ENCODE measurements around the gene VPS18.

Gene VPS18

DNA sequence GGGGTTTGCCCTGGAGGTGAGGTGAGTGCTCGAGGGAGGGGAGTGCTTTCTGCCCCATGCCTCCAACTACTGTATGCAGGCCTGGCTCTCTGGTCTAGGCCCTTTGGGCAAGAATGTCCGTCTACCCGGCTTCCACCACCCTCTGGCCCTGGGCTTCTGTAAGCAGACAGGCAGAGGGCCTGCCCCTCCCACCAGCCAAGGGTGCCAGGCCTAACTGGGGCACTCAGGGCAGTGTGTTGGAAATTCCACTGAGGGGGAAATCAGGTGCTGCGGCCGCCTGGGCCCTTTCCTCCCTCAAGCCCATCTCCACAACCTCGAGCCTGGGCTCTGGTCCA is 44.3 kb downstream of the VPS18 start:
- DNase-seq = no peak

GRCh38 chr15:40940296-40940801 is 46.1 kb downstream of the VPS18 start:
- DNase-seq = no peak

DNA sequence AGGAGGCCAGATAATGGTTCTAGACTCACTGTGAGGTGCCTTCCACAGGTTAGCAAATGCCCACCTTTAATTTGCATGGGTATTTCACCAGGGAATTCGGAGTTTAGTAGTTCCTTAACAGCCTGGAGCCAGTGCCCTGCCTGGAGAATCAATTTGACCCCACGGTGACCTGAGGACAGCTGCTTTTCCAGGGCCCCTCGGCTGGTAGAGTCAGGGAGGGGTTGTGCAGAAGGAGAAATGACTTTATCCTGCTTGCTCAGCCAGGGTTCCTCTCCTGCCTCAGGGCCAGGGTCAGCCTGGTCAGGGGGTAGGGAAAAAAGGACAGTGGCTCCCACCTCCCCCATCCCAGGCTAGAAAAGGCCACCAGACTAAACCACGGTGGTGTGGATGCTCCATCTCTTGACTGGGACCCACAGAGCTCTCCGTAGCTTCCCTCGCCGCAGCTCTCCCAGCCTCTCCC is 46.8 kb downstream of the VPS18 start:
- no peak for DNase-seq

GRCh38 chr15:40941528-40942336 is 47.5 kb downstream of the VPS18 start:
- peak; percentile 73 for DNase-seq

DNA sequence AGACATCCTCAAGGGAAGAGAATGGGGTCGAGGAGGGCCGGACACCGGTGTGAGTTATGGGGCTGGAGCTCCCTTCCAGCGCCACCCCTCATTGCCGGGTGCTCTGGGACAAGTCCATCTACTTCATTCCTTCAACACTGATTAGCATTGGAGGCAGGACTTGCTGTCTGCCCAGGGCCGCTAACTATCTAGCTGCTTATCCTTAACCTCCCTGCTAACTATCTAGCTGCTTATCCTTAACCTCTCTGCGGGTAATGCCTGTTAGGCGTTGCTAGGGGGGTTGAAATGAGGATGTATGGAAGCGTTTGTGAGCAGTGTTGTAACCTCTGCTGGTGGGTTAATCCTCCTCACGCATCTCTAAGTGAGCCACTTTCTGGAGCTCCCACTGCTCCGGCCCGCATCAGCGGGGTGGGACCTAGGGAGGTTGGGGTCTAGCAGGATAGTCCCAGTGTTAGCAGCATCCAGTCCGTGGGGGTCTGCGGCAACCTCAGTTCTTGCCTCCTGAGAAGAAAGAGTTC is 48.1 kb downstream of the VPS18 start:
- no peak for DNase-seq

DNA sequence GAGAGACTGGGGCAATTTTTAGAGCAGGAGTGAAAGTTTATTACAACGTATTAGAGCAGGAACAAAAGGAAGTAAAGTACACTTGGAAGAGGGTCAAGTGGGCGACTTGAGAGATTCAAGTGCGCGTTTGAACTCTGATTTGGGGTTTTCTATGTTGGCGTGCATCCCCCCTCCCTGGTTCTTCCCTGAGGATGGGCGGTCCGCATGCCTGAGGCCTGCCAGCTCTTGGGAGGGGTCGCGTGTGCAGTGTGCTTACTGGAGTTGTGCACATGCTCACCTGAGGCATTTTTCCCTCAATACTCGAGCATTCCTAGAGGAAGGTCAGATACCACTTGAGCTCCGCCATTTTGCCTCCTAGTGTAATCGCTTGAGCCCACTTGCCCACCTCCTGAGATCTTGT is 48.6 kb downstream of the VPS18 start:
- DNase-seq = no peak

GRCh38 chr15:40943764-40944365 is 49.6 kb downstream of the VPS18 start:
- DNase-seq = no peak

DNA sequence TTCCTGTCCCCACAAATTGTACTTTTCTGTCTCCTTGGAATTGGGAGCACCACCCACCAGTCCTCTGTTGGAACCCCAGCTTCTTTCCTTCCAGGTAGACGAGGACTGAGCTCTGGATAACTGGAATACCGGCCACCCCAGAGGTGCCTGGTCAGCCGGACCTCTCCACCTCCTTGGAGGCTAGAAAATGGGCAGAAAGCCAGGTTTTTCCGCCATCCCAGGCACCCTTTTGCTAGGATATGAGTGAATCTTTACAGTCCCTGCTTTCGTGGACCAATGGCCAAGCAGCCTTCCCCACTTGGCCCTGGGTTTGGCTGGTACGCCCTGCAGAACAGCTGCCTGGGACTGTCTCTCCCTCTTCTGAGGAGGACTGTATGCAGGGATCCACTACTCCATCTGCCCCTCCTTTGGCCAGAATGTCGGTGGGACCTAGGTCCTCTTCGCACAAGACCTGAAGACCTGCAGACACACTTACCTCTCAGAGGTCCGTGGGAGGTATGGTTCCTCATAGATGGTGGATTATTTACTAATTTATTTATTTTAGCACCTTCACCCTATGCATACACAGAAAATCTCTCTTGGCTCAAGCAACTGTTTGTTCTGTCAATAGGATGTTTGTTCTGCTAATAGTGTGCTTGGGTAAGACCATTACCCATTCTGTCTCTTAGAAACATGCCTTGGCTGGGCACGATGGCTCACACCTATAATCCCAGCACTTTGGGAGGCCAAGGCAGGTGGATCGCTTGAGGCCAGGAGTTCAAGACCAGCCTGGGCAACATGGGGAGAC is 50.5 kb downstream of the VPS18 start:
- DNase-seq = no peak

DNA sequence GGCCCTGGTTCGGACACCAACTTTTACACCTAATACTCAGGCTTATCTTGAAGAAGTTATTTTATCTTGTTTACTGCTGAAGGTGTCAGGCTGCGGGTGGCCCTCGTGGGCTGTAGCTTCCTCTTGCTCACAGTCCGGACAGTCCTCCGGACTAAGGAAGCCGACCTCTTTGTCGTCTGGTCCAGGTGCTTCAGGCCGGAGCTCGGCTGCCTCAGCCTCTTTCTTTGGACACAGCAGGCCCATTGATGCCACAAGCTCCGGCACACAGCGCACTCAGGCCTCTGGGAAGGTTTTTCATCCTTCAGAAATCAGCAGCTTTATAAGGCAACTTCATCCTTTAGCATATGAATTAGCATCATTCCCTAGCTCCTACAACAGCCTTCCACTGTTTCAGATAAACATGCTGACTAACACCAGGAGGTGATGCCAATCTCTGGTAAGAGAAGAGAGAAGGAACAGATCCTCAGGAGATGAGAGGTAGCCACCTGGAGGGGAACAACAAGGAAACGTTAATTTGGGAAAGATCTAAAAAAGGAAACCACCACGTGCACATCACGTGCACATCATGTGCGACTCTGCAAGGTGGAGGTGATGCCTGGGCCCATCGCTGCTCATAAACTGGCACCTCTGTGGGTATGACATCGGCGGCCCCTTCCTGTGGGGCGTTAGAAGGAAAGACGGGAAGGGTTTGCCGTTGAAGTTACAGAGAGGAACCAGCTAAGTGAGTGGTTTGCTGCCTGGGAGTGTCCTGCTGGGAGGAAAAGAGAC is 54.6 kb downstream of the VPS18 start:
- no peak for DNase-seq

GRCh38 chr15:40949756-40950207 is 55.5 kb downstream of the VPS18 start:
- no peak for DNase-seq

- no peak for DNase-seq
These were observed 57.5 kb downstream of the VPS18 start for GRCh38 chr15:40951764-40952163.

GRCh38 chr15:40952301-40952900 is 58.2 kb downstream of the VPS18 start:
- DNase-seq = no peak

DNA sequence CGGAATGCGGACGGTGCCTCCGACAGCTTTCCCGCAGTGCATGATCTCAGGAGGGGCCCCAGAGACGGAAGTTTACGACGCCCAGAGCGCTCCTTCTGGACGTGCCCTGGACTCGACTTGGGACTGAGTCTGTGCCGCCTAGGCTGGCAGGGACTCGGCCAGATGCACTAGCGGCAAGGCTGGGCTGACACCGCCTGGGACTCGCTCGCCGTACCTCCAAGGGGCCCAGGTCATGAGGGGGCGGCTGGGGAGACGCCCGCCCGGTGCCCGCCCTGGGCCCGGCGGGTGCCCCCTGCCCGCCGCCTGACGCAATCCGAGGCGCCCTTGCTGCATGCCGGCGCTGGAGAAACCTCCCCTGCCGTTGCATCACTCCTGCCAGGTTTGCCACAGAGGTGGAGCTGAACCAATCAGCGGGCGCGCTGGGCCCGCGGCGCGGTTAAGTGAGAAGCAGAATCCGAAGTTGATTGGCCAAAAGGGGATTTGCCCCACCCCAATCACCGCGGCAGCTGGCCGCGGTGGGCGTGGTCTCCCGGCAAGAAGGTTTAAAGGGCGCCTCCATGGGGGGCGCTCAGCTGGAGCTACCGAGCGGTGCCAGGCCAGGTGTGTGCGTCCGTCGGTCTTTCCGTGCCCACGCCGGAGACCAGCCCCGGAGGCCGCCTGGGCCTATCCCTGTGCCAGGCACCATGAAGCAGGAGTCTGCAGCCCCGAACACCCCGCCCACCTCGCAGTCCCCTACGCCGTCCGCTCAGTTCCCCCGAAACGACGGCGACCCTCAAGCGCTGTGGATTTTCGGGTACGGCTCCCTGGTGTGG is 58.9 kb downstream of the VPS18 start, which contains the start of gene CHAC1:
TSS of gene CHAC1 (plus strand) at position 571 of the 812 bp plus-strand sequence. CDS start at position 684, 113 bp downstream.
- DNase-seq = peak; percentile 99
